ENCODE data around the gene GLYAT.
A peak's percentile ranks its signal among the peaks of the same experiment; 100 is the strongest.

Gene GLYAT

DNA sequence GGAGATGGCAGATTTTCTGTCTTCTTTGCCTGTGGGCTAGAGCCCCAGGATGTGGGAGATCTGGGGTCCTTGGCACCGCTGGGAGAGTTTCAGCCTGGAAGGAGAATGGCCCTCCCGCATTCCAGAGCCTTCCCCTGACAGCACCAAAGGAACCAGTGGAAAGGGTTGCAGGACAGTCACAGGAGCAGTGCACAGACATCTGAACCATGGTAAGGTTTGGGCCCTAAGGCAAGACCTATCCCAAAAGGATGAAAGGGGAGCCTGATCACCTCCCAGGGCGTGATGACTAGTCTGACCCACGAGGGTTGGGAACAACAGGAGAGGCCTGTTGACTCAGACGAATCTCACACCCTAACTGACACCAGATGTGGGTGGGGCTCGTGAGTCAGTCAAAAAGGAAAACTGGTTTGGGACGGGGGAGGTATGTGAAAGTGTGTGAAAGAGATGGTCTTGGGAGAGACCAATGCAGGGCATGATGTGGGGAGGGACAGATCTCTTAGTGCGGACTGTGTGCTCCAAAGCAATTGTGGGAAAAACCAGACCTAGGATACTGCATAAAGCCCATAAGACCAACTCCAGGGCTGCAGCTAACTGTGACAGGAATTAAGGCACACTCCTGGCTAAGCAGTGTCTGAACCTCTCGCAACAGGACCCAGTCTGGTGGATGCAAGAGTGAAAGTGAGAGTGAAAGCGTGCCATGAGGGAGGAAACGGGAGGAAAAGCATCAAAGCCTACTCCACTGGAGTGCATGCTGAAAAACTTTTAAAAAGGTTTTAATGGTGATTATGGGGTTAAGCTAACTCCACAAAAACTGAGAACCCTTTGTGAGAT lies 39.1 kb upstream of the GLYAT start:
- no peak for TF ChIP-seq YY1 (tag by site-specific recombination; IDR thresholded peaks at IDR 0.05)
- TF ChIP-seq, protein P1, sequence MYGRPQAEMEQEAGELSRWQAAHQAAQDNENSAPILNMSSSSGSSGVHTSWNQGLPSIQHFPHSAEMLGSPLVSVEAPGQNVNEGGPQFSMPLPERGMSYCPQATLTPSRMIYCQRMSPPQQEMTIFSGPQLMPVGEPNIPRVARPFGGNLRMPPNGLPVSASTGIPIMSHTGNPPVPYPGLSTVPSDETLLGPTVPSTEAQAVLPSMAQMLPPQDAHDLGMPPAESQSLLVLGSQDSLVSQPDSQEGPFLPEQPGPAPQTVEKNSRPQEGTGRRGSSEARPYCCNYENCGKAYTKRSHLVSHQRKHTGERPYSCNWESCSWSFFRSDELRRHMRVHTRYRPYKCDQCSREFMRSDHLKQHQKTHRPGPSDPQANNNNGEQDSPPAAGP (tag by site-specific recombination; IDR thresholded peaks at IDR 0.05), result 0 out of 2 replicates have a peak, but pooled peaks have one; percentile 33
- Histone ChIP-seq H3K9me3 (ENCODE audit: control insufficient read depth, insufficient read depth, low read depth, low read length) (no peaks in the 10 kb centered on the region), H3K4me1 (ENCODE audit: control insufficient read depth, insufficient read depth, low read length) (no peaks in the 10 kb centered on the region), H3K4me3 (ENCODE audit: low read depth, low read length) (no peak overlapping the region), H3K36me3 (ENCODE audit: control insufficient read depth in 2 of 2, insufficient read depth in 1 of 2, low read length in 2 of 2) (no peaks in the 10 kb centered on the region), H3K27ac (ENCODE audit: extremely low read depth, low read depth, low read length) (no peak overlapping the region)
- CTCF ChIA-PET, result interaction anchor here (0.6 kb wide), 1 partner anchor 73 kb away, joined by 3 read pairs; the partner anchor contains the start of gene GLYATL2
- POLR2A ChIA-PET, result no interaction called here

DNA sequence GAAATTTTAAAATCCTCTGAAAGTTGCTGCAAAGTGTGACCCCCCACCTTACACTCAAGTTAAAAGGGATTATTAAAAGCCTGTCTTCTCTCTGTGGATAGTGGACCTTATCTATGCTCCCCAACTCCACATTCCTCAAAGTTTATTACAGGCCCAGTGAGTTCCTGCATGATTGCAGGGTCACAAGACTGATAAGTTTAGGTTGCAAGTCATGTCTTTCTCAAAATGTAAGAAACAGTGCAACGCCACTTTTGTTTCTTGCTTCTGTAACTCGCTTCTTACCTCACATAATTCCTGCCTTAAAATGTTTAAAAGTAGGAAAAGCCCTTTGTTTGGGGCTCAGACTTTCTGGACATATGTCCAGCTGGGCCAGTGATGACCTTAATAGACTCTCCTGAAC lies 38.4 kb upstream of the GLYAT start:
- Histone ChIP-seq H3K36me3 (ENCODE audit: control insufficient read depth in 2 of 2, insufficient read depth in 1 of 2, low read length in 2 of 2) (no peaks in the 10 kb centered on the region), H3K9me3 (ENCODE audit: control insufficient read depth, insufficient read depth, low read depth, low read length) (no peaks in the 10 kb centered on the region), H3K4me3 (ENCODE audit: low read depth, low read length) (no peak overlapping the region), H3K4me1 (ENCODE audit: control insufficient read depth, insufficient read depth, low read length) (no peaks in the 10 kb centered on the region), H3K27ac (ENCODE audit: extremely low read depth, low read depth, low read length) (no peak overlapping the region)
- no peak for TF ChIP-seq SCRT2 (tag by site-specific recombination; IDR thresholded peaks at IDR 0.05)
- no peak for TF ChIP-seq ZFP37 (tag by site-specific recombination; IDR thresholded peaks at IDR 0.05)
- no peak for TF ChIP-seq ZNF37A (tag by site-specific recombination; IDR thresholded peaks at IDR 0.05)
- TF ChIP-seq, protein P2, sequence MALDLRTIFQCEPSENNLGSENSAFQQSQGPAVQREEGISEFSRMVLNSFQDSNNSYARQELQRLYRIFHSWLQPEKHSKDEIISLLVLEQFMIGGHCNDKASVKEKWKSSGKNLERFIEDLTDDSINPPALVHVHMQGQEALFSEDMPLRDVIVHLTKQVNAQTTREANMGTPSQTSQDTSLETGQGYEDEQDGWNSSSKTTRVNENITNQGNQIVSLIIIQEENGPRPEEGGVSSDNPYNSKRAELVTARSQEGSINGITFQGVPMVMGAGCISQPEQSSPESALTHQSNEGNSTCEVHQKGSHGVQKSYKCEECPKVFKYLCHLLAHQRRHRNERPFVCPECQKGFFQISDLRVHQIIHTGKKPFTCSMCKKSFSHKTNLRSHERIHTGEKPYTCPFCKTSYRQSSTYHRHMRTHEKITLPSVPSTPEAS (tag by site-specific recombination; IDR thresholded peaks at IDR 0.05), result no peak
- no peak for TF ChIP-seq ZNF747 (tag by site-specific recombination; IDR thresholded peaks at IDR 0.05)
- no peak for TF ChIP-seq ZNF626 (tag by site-specific recombination; IDR thresholded peaks at IDR 0.05)
- no peak for TF ChIP-seq ZSCAN30 (tag by site-specific recombination; IDR thresholded peaks at IDR 0.05)
- no peak for TF ChIP-seq ZNF768 (tag by site-specific recombination; IDR thresholded peaks at IDR 0.05)
- TF ChIP-seq, protein P3, sequence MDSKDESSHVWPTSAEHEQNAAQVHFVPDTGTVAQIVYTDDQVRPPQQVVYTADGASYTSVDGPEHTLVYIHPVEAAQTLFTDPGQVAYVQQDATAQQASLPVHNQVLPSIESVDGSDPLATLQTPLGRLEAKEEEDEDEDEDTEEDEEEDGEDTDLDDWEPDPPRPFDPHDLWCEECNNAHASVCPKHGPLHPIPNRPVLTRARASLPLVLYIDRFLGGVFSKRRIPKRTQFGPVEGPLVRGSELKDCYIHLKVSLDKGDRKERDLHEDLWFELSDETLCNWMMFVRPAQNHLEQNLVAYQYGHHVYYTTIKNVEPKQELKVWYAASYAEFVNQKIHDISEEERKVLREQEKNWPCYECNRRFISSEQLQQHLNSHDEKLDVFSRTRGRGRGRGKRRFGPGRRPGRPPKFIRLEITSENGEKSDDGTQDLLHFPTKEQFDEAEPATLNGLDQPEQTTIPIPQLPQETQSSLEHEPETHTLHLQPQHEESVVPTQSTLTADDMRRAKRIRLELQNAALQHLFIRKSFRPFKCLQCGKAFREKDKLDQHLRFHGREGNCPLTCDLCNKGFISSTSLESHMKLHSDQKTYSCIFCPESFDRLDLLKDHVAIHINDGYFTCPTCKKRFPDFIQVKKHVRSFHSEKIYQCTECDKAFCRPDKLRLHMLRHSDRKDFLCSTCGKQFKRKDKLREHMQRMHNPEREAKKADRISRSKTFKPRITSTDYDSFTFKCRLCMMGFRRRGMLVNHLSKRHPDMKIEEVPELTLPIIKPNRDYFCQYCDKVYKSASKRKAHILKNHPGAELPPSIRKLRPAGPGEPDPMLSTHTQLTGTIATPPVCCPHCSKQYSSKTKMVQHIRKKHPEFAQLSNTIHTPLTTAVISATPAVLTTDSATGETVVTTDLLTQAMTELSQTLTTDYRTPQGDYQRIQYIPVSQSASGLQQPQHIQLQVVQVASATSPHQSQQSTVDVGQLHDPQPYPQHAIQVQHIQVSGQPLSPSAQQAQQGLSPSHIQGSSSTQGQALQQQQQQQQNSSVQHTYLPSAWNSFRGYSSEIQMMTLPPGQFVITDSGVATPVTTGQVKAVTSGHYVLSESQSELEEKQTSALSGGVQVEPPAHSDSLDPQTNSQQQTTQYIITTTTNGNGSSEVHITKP (tag by site-specific recombination; IDR thresholded peaks at IDR 0.05), result no peak
- TF ChIP-seq KLF7 (tag by site-specific recombination; IDR thresholded peaks at IDR 0.05; ENCODE audit: borderline replicate concordance), result no peak
- TF ChIP-seq, protein P4, sequence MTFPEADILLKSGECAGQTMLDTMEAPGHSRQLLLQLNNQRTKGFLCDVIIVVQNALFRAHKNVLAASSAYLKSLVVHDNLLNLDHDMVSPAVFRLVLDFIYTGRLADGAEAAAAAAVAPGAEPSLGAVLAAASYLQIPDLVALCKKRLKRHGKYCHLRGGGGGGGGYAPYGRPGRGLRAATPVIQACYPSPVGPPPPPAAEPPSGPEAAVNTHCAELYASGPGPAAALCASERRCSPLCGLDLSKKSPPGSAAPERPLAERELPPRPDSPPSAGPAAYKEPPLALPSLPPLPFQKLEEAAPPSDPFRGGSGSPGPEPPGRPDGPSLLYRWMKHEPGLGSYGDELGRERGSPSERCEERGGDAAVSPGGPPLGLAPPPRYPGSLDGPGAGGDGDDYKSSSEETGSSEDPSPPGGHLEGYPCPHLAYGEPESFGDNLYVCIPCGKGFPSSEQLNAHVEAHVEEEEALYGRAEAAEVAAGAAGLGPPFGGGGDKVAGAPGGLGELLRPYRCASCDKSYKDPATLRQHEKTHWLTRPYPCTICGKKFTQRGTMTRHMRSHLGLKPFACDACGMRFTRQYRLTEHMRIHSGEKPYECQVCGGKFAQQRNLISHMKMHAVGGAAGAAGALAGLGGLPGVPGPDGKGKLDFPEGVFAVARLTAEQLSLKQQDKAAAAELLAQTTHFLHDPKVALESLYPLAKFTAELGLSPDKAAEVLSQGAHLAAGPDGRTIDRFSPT (tag by site-specific recombination; IDR thresholded peaks at IDR 0.05), result no peak
- TF ChIP-seq ZNF202 (tag by site-specific recombination; IDR thresholded peaks at IDR 0.05; ENCODE audit: borderline replicate concordance), result no peak
- TF ChIP-seq, protein P5, sequence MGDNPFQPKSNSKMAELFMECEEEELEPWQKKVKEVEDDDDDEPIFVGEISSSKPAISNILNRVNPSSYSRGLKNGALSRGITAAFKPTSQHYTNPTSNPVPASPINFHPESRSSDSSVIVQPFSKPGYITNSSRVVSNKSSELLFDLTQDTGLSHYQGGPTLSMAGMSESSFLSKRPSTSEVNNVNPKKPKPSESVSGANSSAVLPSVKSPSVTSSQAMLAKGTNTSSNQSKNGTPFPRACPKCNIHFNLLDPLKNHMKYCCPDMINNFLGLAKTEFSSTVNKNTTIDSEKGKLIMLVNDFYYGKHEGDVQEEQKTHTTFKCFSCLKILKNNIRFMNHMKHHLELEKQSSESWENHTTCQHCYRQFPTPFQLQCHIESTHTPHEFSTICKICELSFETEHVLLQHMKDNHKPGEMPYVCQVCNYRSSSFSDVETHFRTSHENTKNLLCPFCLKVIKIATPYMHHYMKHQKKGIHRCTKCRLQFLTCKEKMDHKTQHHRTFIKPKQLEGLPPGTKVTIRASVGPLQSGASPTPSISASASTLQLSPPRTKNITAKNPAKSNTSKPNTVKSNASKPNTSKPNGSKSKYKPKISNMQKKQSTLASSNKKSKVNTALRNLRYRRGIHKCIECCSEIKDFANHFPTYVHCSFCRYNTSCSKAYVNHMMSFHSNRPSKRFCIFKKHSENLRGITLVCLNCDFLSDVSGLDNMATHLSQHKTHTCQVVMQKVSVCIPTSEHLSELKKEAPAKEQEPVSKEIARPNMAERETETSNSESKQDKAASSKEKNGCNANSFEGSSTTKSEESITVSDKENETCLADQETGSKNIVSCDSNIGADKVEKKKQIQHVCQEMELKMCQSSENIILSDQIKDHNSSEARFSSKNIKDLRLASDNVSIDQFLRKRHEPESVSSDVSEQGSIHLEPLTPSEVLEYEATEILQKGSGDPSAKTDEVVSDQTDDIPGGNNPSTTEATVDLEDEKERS (tag by site-specific recombination; IDR thresholded peaks at IDR 0.05), result no peak
- TF ChIP-seq ZNF48 (tag by site-specific recombination; IDR thresholded peaks at IDR 0.05), result no peak
- TF ChIP-seq, protein P6, sequence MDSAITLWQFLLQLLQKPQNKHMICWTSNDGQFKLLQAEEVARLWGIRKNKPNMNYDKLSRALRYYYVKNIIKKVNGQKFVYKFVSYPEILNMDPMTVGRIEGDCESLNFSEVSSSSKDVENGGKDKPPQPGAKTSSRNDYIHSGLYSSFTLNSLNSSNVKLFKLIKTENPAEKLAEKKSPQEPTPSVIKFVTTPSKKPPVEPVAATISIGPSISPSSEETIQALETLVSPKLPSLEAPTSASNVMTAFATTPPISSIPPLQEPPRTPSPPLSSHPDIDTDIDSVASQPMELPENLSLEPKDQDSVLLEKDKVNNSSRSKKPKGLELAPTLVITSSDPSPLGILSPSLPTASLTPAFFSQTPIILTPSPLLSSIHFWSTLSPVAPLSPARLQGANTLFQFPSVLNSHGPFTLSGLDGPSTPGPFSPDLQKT (IDR thresholded peaks at IDR 0.05; ENCODE audit: borderline replicate concordance, low read depth, low read length), result no peak
- TF ChIP-seq ZNF114 (tag by site-specific recombination; IDR thresholded peaks at IDR 0.05), result no peak
- POLR2A ChIA-PET, result no interaction called here
- CTCF ChIA-PET, result no interaction called here
